ENCODE data around the gene LAGE3. TPM values are rescaled to one million over a fixed set of nuclear protein-coding genes. Genes with fewer than 3 reads are reported as not detected.
A peak's percentile ranks its signal among the peaks of the same experiment; 100 is the strongest.

Gene LAGE3
- total RNA-seq, 1 donor from 2014 or later, result 14.7 TPM

- FAIRE-seq, result no peak
Measured at GRCh38 chrX:154516656-154517100, 37.6 kb upstream of the LAGE3 start.

DNA sequence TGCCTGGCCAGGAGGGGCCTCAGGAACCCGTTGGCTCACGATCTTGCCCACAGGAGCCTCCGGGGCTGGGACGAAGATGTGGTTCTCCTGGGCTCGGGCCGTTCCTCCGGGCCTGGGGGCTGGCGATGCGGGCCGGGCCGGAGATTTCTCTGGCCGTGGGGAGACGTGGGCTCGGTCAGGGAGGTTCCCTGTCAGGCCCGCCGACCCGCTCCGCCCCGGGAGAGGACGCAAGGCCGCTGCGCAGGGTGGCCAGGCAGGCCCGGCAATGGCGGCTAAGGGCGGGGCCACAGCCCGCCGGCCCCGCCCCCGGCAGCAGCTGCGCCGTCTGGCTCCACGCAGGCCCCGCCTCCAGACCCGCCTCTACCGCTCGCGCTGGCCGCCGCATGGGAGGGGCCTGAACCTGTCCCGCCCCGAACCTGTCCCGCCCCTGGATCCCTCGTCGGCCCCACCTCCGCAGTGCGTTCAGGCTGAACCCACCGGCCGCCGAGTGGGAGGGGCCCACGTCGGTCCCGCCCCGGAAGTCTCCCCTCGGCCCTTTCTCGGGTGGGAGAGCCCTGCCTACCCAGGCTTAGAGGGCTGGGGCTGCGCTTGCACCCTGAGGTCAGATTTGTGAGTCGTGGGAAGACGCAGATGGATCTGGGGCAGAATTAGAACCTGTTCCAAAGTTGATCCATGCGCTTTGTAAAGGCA, 37.0 kb upstream of the LAGE3 start, which contains the start of gene FAM3A:
Gene FAM3A (minus strand): TSS at position 267 of the 690 bp plus-strand sequence. CDS start 460 bp downstream, outside the sequence.
- H3K27me3 ChIP-seq (ENCODE audit: control insufficient read depth, insufficient read depth, low read length), result no peaks in the 10 kb centered on the region
- TF ChIP-seq, protein P1, sequence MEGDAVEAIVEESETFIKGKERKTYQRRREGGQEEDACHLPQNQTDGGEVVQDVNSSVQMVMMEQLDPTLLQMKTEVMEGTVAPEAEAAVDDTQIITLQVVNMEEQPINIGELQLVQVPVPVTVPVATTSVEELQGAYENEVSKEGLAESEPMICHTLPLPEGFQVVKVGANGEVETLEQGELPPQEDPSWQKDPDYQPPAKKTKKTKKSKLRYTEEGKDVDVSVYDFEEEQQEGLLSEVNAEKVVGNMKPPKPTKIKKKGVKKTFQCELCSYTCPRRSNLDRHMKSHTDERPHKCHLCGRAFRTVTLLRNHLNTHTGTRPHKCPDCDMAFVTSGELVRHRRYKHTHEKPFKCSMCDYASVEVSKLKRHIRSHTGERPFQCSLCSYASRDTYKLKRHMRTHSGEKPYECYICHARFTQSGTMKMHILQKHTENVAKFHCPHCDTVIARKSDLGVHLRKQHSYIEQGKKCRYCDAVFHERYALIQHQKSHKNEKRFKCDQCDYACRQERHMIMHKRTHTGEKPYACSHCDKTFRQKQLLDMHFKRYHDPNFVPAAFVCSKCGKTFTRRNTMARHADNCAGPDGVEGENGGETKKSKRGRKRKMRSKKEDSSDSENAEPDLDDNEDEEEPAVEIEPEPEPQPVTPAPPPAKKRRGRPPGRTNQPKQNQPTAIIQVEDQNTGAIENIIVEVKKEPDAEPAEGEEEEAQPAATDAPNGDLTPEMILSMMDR (IDR thresholded peaks at IDR 0.05; ENCODE audit: insufficient read depth, low read length, severe bottlenecking), result no peak
- DNase-seq (ENCODE audit: low read depth) (peak; percentile 64), FAIRE-seq (no peak)
- peak within 1 kb of the TSS; percentile 61 for H3K4me3 ChIP-seq (ENCODE audit: low read depth, low read length)
- H3K36me3 ChIP-seq (ENCODE audit: control insufficient read depth, insufficient read depth, low read length), result no peaks in the 10 kb centered on the region

More at GRCh38 chrX:154516656-154517100, 37.6 kb upstream of the LAGE3 start:
- peak; percentile 6 for DNase-seq (ENCODE audit: low read depth)
- H3K36me3 ChIP-seq (ENCODE audit: control insufficient read depth, insufficient read depth, low read length), result no peaks in the 10 kb centered on the region
- H3K4me3 ChIP-seq (ENCODE audit: low read depth, low read length), result peak overlapping the region; percentile 49
- H3K27me3 ChIP-seq (ENCODE audit: control insufficient read depth, insufficient read depth, low read length), result no peaks in the 10 kb centered on the region
- TF ChIP-seq, protein P1 (IDR thresholded peaks at IDR 0.05; ENCODE audit: insufficient read depth, low read length, severe bottlenecking), result no peak

GRCh38 chrX:154515090-154515965, 36.2 kb upstream of the LAGE3 start:
- TF ChIP-seq, protein P1 (IDR thresholded peaks at IDR 0.05; ENCODE audit: insufficient read depth, low read length, severe bottlenecking), result no peak
- FAIRE-seq, result no peak
- H3K4me3 ChIP-seq (ENCODE audit: low read depth, low read length), result peak overlapping the region; percentile 61

DNA sequence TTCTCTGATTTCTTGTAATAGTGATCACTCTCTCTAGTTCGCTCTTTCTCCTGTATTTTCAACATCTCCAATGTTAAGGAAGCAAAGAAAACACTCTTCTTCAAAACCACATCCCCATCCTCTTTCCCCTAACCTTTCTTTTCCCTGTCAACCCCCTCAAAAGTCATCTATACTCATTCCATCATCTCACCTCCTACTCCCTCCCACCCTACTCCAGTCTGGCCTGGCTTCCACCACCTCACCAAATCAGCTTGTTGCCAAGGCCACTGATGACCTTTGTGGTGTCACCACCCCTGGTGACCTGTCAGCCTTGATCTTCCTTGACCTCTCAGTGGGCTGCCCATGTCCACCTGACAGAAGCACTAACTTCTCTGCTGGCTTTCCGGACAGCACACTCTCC, 34.6 kb upstream of the LAGE3 start:
- TF ChIP-seq, protein P1 (IDR thresholded peaks at IDR 0.05; ENCODE audit: insufficient read depth, low read length, severe bottlenecking), result no peak
- no peaks in the 10 kb centered on the region for H3K27me3 ChIP-seq (ENCODE audit: control insufficient read depth, insufficient read depth, low read length)
- no peak for FAIRE-seq
- H3K36me3 ChIP-seq (ENCODE audit: control insufficient read depth, insufficient read depth, low read length), result peaks cover 2% of the 10 kb centered on the region
- H3K4me3 ChIP-seq (ENCODE audit: low read depth, low read length), result no peak overlapping the region
- DNase-seq (ENCODE audit: low read depth), result no peak

More at GRCh38 chrX:154515090-154515965, 36.2 kb upstream of the LAGE3 start:
- H3K36me3 ChIP-seq (ENCODE audit: control insufficient read depth, insufficient read depth, low read length), result no peaks in the 10 kb centered on the region
- H3K27me3 ChIP-seq (ENCODE audit: control insufficient read depth, insufficient read depth, low read length), result no peaks in the 10 kb centered on the region
- DNase-seq (ENCODE audit: low read depth), result no peak

DNA sequence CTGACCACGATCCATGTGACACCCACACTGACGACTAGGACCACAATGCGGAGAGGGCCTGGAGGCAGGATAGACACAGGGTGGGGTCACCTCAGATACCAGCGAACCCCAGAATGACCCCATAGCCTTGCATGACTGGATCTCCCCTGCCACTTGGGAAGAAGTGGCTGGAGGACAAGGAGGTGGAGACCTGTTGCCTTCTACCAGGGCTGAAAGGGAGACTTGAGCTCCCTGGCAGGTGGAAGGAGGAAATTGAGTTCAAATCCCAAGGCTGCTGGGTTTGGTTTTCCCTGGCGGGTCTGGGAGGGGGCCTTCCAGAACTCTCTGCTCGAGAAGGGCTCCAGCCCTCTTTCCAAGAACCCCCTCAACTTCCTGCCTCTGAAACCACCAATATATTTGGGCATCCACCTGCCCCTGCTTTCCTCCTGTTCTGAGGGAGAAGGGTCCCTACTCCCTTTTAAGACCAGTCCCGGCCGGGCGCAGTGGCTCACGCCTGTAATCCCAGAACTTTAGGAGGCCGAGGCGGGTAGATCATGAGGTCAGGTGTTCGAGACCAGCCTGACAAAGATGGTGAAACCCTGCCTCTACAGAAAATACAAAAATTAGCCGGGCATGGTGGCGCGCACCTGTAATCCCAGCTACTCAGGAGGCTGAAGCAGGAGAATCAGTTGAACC, 33.9 kb upstream of the LAGE3 start:
- Histone ChIP-seq H3K36me3 (ENCODE audit: control insufficient read depth, insufficient read depth, low read length) (peaks cover 3% of the 10 kb centered on the region), H3K4me3 (ENCODE audit: low read depth, low read length) (no peak overlapping the region), H3K27me3 (ENCODE audit: control insufficient read depth, insufficient read depth, low read length) (no peaks in the 10 kb centered on the region)
- DNase-seq (ENCODE audit: low read depth) (no peak), FAIRE-seq (no peak)
- TF ChIP-seq, protein P1 (IDR thresholded peaks at IDR 0.05; ENCODE audit: insufficient read depth, low read length, severe bottlenecking), result no peak

All from bronchial epithelial cell (primary cell).